HFFc6 (cell line): Measurements from ENCODE around the gene ADRM1. TPM values are rescaled to one million over a fixed set of nuclear protein-coding genes. Genes with fewer than 3 reads are reported as not detected.

Experiments
- DNase-seq: peaks from one replicate; pipeline ENCODE4 v3.0.0-alpha.2; 2018
- H3K27ac Mint-ChIP-seq: 2 replicates; pipeline ENCODE4 v1.8.0; 2020; ENCODE audit warnings: mild to moderate bottlenecking, mixed read lengths
- H3K27me3 Mint-ChIP-seq: 2 replicates; pipeline ENCODE4 v1.8.0; 2021; ENCODE audit warnings: mild to moderate bottlenecking, moderate library complexity, mixed read lengths; ENCODE audit not compliant: insufficient read depth
- H3K36me3 Mint-ChIP-seq: 2 replicates; pipeline ENCODE4 v1.8.0; 2021; ENCODE audit warnings: low read depth, mixed read lengths
- H3K4me1 Mint-ChIP-seq: 2 replicates; pipeline ENCODE4 v1.8.0; 2020; ENCODE audit warnings: low read depth, mixed read lengths
- H3K4me3 Mint-ChIP-seq: 2 replicates; pipeline ENCODE4 v1.8.0; 2020; ENCODE audit warnings: mild to moderate bottlenecking, moderate library complexity, mixed read lengths
- H3K9me3 Mint-ChIP-seq: 2 replicates; pipeline ENCODE4 v1.8.0; 2020; ENCODE audit warnings: mild to moderate bottlenecking, mixed read lengths
- CTCF ChIP-seq: fragments of 200-600 bp; sonication (generic); IDR thresholded peaks from 2 replicates; pipeline ENCODE4 v1.5.0; 2021; ENCODE audit warnings: antibody characterized with exemption, mild to moderate bottlenecking
- total RNA-seq, 6 experiments: library from RNA; stranded (reverse); fragmentation: NEBNext Ultra II Directional; extraction: Animal tissue kit (Norgen Biotek cat#: 25700); gene quantifications; 2 replicates in 1 of 6; 3 replicates in 5 of 6; pipeline ENCODE4 v1.2.3, GENCODE V29; 2021

ADRM1 gene
- total RNA-seq, 6 experiments from 2014 or later, result 126 to 133 (median 129) TPM

GRCh38 chr20:62280303-62280702, 22.5 kb upstream of the ADRM1 start:
- no peaks in the 10 kb centered on the region for H3K4me1 Mint-ChIP-seq
- TF ChIP-seq CTCF, result no peak
- H3K9me3 Mint-ChIP-seq, result no peaks in the 10 kb centered on the region
- no peak overlapping the region for H3K4me3 Mint-ChIP-seq
- DNase-seq, result no peak
- peaks cover 15% of the 10 kb centered on the region for H3K36me3 Mint-ChIP-seq
- H3K27me3 Mint-ChIP-seq, result no peaks in the 10 kb centered on the region
- H3K27ac Mint-ChIP-seq, result no peak overlapping the region

GRCh38 chr20:62281161-62281933, 21.4 kb upstream of the ADRM1 start:
- TF ChIP-seq CTCF, result no peak
- no peaks in the 10 kb centered on the region for H3K4me1 Mint-ChIP-seq
- no peaks in the 10 kb centered on the region for H3K27me3 Mint-ChIP-seq
- H3K4me3 Mint-ChIP-seq, result no peak overlapping the region
- no peak overlapping the region for H3K27ac Mint-ChIP-seq
- DNase-seq, result no peak
- no peaks in the 10 kb centered on the region for H3K9me3 Mint-ChIP-seq
- peaks cover 13% of the 10 kb centered on the region for H3K36me3 Mint-ChIP-seq

- H3K4me1 Mint-ChIP-seq, result no peaks in the 10 kb centered on the region
- DNase-seq, result no peak
- TF ChIP-seq CTCF, result no peak
- H3K36me3 Mint-ChIP-seq, result peaks cover 13% of the 10 kb centered on the region
- H3K27me3 Mint-ChIP-seq, result no peaks in the 10 kb centered on the region
- H3K4me3 Mint-ChIP-seq, result no peak overlapping the region
- no peaks in the 10 kb centered on the region for H3K9me3 Mint-ChIP-seq
- H3K27ac Mint-ChIP-seq, result no peak overlapping the region
These were observed 20.7 kb upstream of the ADRM1 start for GRCh38 chr20:62282103-62282502.

GRCh38 chr20:62282877-62283503, 19.8 kb upstream of the ADRM1 start:
- H3K27ac Mint-ChIP-seq, result no peak overlapping the region
- H3K36me3 Mint-ChIP-seq, result peaks cover 13% of the 10 kb centered on the region
- no peaks in the 10 kb centered on the region for H3K4me1 Mint-ChIP-seq

GRCh38 chr20:62284448-62284847, 18.3 kb upstream of the ADRM1 start:
- Mint-ChIP-seq H3K27me3 (no peaks in the 10 kb centered on the region), H3K27ac (no peak overlapping the region), H3K4me3 (no peak overlapping the region)

More at GRCh38 chr20:62282877-62283503, 19.8 kb upstream of the ADRM1 start:
- Mint-ChIP-seq H3K9me3 (no peaks in the 10 kb centered on the region), H3K27me3 (no peaks in the 10 kb centered on the region), H3K4me3 (no peak overlapping the region)
- no peak for DNase-seq
- TF ChIP-seq CTCF, result no peak

More at GRCh38 chr20:62284448-62284847, 18.3 kb upstream of the ADRM1 start:
- TF ChIP-seq CTCF, result no peak
- Mint-ChIP-seq H3K36me3 (peaks cover 13% of the 10 kb centered on the region), H3K9me3 (no peaks in the 10 kb centered on the region), H3K4me1 (no peaks in the 10 kb centered on the region)
- no peak for DNase-seq
